Psoas muscle (tissue), 8 donors: Measurements from ENCODE around the gene WASF2. TPM values are rescaled to one million over a fixed set of nuclear protein-coding genes. Genes with fewer than 3 reads are reported as not detected.

Experiments used
- ATAC-seq, 4 donors: fragments of 200-7000 bp; cut with Tn5 transposase; one replicate each; pipeline ENCODE4 v1.9.1; 2020; ENCODE audit warnings: moderate library complexity in 3 of 4, mild to moderate bottlenecking in 2 of 4
- DNase-seq, 2 donors: peaks; one replicate each; pipeline ENCODE4 v3.0.0-alpha.2; 2020
- H3K27ac ChIP-seq: fragments of 200-600 bp; one replicate; pipeline ENCODE4 v1.8.0; 2022
- H3K27me3 ChIP-seq, 3 donors: fragments of 200-600 bp in 1 of 3; one replicate each; pipeline versions ENCODE4 v1.6.1 to v1.8.0; 2013 to 2022; ENCODE audit warnings: low read length in 2 of 3, mild to moderate bottlenecking in 2 of 3, moderate library complexity in 1 of 3; ENCODE audit not compliant: insufficient read depth in 3 of 3
- H3K36me3 ChIP-seq, 2 donors: fragments of 200-600 bp in 1 of 2; one replicate each; pipeline versions ENCODE4 v1.6.1 to v1.8.0; 2013 to 2022; ENCODE audit warnings: low read depth in 1 of 2, mild to moderate bottlenecking in 1 of 2, moderate library complexity in 1 of 2; ENCODE audit not compliant: insufficient read depth in 1 of 2
- H3K4me1 ChIP-seq: fragments of 200-600 bp; one replicate; pipeline ENCODE4 v1.8.0; 2022
- H3K4me3 ChIP-seq: fragments of 200-600 bp; one replicate; pipeline ENCODE4 v1.8.0; 2022; ENCODE audit warnings: mild to moderate bottlenecking
- H3K9me3 ChIP-seq: fragments of 200-600 bp; one replicate; pipeline ENCODE4 v1.8.0; 2022
- CTCF ChIP-seq: fragments of 200-600 bp; IDR thresholded peaks from one replicate; pipeline ENCODE4 v1.8.0; 2022; ENCODE audit warnings: antibody characterized with exemption
- WGBS, 3 donors: extraction: QIAGEN DNeasy Blood & Tissue Kit; methylation state at CpG; one replicate each; pipeline versions ENCODE4 v1.1.6 to v1.1.7; 2013; 5-methylcytosine and 5-hydroxymethylcytosine counted together
- intact Hi-C, 2 donors: fragments of 100-400 bp; cut with DNase I; formaldehyde crosslinking; loops; one replicate each; pipeline versions ENCODE4 v1.11.0 to v1.14.2; 2022
- polyA plus RNA-seq, 3 donors: library from polyadenylated mRNA; stranded (reverse); fragments of 200-250 nt; gene quantifications; one replicate each; pipeline ENCODE4 v1.2.3, GENCODE V29; 2013
- total RNA-seq, 4 donors: library from RNA; stranded (reverse); fragmentation: NEBNext Ultra II Directional in 2 of 4; extraction: Animal tissue kit (Norgen Biotek cat#: 25700) in 2 of 4; gene quantifications; one replicate each; pipeline versions ENCODE4 v1.2.1 to v1.2.4, GENCODE V29; 2021 to 2023
- donor health status: healthy with polysubstance abuse.
- donor health status: DM: no; HTN: no; CAD: no; lungs with moderate emphysema.
- donor health status: Bipolar disorder and iron deficiency.
- donor health status: healthy.
- donor health status: DM: yes; HTN: yes; CAD: no.
- donor health status: DM: no; HTN: no; CAD: no.
- donor health status: DM: no; HTN: no; CAD: no.
- donor health status: DM: yes; HTN: yes; CAD: no.

WASF2 gene
- total and polyA plus RNA-seq, 7 donors: 7.9 to 40.6 (median 29.4) TPM

- H3K4me3 ChIP-seq: no peak overlapping the region
- no peaks in the 10 kb centered on the region for H3K36me3 ChIP-seq
- no peaks in the 10 kb centered on the region for H3K9me3 ChIP-seq
- no peaks in the 10 kb centered on the region for H3K27me3 ChIP-seq
- H3K4me1 ChIP-seq: peaks cover 20% of the 10 kb centered on the region
- 51 to 63% (median 60%) methylated on average over 4 of the region's 4 CpGs for WGBS, 3 donors
- H3K27ac ChIP-seq: no peak overlapping the region
- no peak for TF ChIP-seq CTCF
- ATAC-seq: no peak
- intact Hi-C loops: no loop called here
- DNase-seq: no peak
These were observed 44.6 kb downstream of the WASF2 start for GRCh38 chr1:27445177-27445936.

GRCh38 chr1:27444632-27445031, 45.3 kb downstream of the WASF2 start:
- H3K9me3 ChIP-seq: no peaks in the 10 kb centered on the region
- 58 to 67% (median 64%) methylated on average over 1 of the region's 1 CpG for WGBS, 3 donors
- H3K4me3 ChIP-seq: no peak overlapping the region
- no peaks in the 10 kb centered on the region for H3K36me3 ChIP-seq
- H3K27ac ChIP-seq: no peak overlapping the region
- no peak for DNase-seq
- no peak for TF ChIP-seq CTCF
- peaks cover 21% of the 10 kb centered on the region for H3K4me1 ChIP-seq
- no peak for ATAC-seq
- no peaks in the 10 kb centered on the region for H3K27me3 ChIP-seq
- intact Hi-C loops: no loop called here

GRCh38 chr1:27439150-27439549, 50.8 kb downstream of the WASF2 start:
- WGBS, 3 donors: 44 to 56% (median 51%) methylated on average over 2 of the region's 2 CpGs
- ATAC-seq: no peak
- no peak overlapping the region for H3K4me3 ChIP-seq
- no peak for TF ChIP-seq CTCF
- no peak for DNase-seq
- intact Hi-C loops: loop anchor here (5.0 kb wide), 2 partner anchors 33 to 43 kb away; no protein-coding TSS in a partner anchor
- no peaks in the 10 kb centered on the region for H3K9me3 ChIP-seq
- no peaks in the 10 kb centered on the region for H3K36me3 ChIP-seq
- H3K27me3 ChIP-seq: no peaks in the 10 kb centered on the region
- peaks cover 54% of the 10 kb centered on the region for H3K4me1 ChIP-seq
- H3K27ac ChIP-seq: peak overlapping the region; percentile 59

GRCh38 chr1:27438621-27439061, 51.3 kb downstream of the WASF2 start:
- TF ChIP-seq CTCF: no peak
- peaks cover 59% of the 10 kb centered on the region for H3K4me1 ChIP-seq
- peak overlapping the region; percentile 59 for H3K27ac ChIP-seq
- intact Hi-C loops: loop anchor here (5.0 kb wide), 2 partner anchors 34 to 44 kb away; no protein-coding TSS in a partner anchor
- H3K27me3 ChIP-seq: no peaks in the 10 kb centered on the region
- no peak for DNase-seq
- no peaks in the 10 kb centered on the region for H3K36me3 ChIP-seq
- H3K4me3 ChIP-seq: no peak overlapping the region
- no peaks in the 10 kb centered on the region for H3K9me3 ChIP-seq
- 87 to 95% (median 87%) methylated on average over 1 of the region's 1 CpG for WGBS, 3 donors
- peak in 2 of 4 donors; percentile 50 to 54 for ATAC-seq
